ENCODE data around the gene ZDHHC24.
"Not testable (repeated sequence)": the region's sequence is repeated elsewhere in the genome, so short reads cannot be mapped to it uniquely, and the experiment has no call there.

Gene ZDHHC24

GRCh38 chr11:66564538-66564937 is 18.7 kb upstream of the ZDHHC24 start:
- no peak for DNase-seq

GRCh38 chr11:66563832-66564231 is 18.0 kb upstream of the ZDHHC24 start:
- DNase-seq: no peak

- DNase-seq: no peak
Measured at GRCh38 chr11:66562907-66563583, 17.2 kb upstream of the ZDHHC24 start.

- no peak for DNase-seq
Measured at GRCh38 chr11:66562275-66562674, 16.4 kb upstream of the ZDHHC24 start.

GRCh38 chr11:66561975-66562248 is 16.1 kb upstream of the ZDHHC24 start:
- DNase-seq: no peak

GRCh38 chr11:66561178-66561974 is 15.5 kb upstream of the ZDHHC24 start:
- no peak for DNase-seq

- DNase-seq: no peak
Measured at GRCh38 chr11:66559866-66560676, 14.2 kb upstream of the ZDHHC24 start.

- no peak for DNase-seq
Measured at GRCh38 chr11:66559142-66559865, 13.5 kb upstream of the ZDHHC24 start.

- DNase-seq: no peak
Measured at GRCh38 chr11:66557733-66558326, 12.0 kb upstream of the ZDHHC24 start.

GRCh38 chr11:66556086-66556485 is 10.2 kb upstream of the ZDHHC24 start:
- peak; percentile 42 for DNase-seq

GRCh38 chr11:66555416-66555815 is 9.6 kb upstream of the ZDHHC24 start:
- DNase-seq: no peak

GRCh38 chr11:66554602-66555001 is 8.8 kb upstream of the ZDHHC24 start:
- no peak for DNase-seq

- DNase-seq: no peak
Measured at GRCh38 chr11:66550887-66551286, 5.0 kb upstream of the ZDHHC24 start.

GRCh38 chr11:66549696-66550095 is 3.8 kb upstream of the ZDHHC24 start:
- no peak for DNase-seq

- DNase-seq: no peak
Measured at GRCh38 chr11:66548774-66549630, 3.2 kb upstream of the ZDHHC24 start.

- no peak for DNase-seq
Measured at GRCh38 chr11:66548041-66548440, 2.2 kb upstream of the ZDHHC24 start.

GRCh38 chr11:66547662-66548009 is 1.8 kb upstream of the ZDHHC24 start:
- no peak for DNase-seq

GRCh38 chr11:66546966-66547661 is 1.3 kb upstream of the ZDHHC24 start:
- no peak for DNase-seq

- no peak for DNase-seq
Measured at GRCh38 chr11:66546368-66546965, 619 bp upstream of the ZDHHC24 start, which contains the start of gene ACTN3. Gene ACTN3, plus strand, starts transcription at chr11:66546903. Its CDS starts 35 bp downstream, at chr11:66546938.

GRCh38 chr11:66544952-66545351 is 896 bp downstream of the ZDHHC24 start:
- not testable (repeated sequence) for DNase-seq

All from NCI-H2029 treated with DMSO at 0.1 percent for 48 hours (cell line).